Prostate gland (tissue), 2 donors: ENCODE results near the gene TBX4.

Source experiments
- POLR2A ChIP-seq: fragments of 450-650 bp; IDR thresholded peaks from one replicate; pipeline ENCODE4 v1.6.1; 2016; ENCODE audit warnings: antibody characterized with exemption, mild to moderate bottlenecking
- POLR2AphosphoS5 ChIP-seq: sonication (generic); formaldehyde crosslinking; IDR thresholded peaks from one replicate; pipeline ENCODE4 v1.6.1; 2017; ENCODE audit warnings: antibody characterized with exemption
- TF ChIP-seq, protein P1 (sequence below), 4 experiments: fragments of 200-600 bp in 2 of 4; fragments of 450-650 bp in 2 of 4; sonication (generic) in 2 of 4; IDR thresholded peaks; 1 replicate in 3 of 4; 2 replicates in 1 of 4; pipeline ENCODE4 v1.5.1; 2016 to 2019; ENCODE audit warnings: antibody characterized with exemption in 4 of 4, mild to moderate bottlenecking in 2 of 4, moderate library complexity in 2 of 4

DNA sequence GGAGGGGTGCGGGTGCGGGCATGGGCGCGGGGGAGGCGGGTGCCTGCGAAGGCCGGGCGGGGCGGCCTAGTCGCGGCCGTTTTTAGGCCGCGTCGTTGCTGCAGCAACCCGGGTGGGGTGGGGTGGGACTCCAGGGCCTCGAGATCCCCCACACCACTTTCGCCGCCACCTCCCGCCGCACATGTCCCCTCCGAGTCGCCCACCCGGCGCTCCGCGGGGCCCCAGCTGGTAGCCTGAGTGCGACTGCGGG is 41.3 kb upstream of the TBX4 start:
- TF ChIP-seq, protein P1, sequence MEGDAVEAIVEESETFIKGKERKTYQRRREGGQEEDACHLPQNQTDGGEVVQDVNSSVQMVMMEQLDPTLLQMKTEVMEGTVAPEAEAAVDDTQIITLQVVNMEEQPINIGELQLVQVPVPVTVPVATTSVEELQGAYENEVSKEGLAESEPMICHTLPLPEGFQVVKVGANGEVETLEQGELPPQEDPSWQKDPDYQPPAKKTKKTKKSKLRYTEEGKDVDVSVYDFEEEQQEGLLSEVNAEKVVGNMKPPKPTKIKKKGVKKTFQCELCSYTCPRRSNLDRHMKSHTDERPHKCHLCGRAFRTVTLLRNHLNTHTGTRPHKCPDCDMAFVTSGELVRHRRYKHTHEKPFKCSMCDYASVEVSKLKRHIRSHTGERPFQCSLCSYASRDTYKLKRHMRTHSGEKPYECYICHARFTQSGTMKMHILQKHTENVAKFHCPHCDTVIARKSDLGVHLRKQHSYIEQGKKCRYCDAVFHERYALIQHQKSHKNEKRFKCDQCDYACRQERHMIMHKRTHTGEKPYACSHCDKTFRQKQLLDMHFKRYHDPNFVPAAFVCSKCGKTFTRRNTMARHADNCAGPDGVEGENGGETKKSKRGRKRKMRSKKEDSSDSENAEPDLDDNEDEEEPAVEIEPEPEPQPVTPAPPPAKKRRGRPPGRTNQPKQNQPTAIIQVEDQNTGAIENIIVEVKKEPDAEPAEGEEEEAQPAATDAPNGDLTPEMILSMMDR (IDR thresholded peaks at IDR 0.05) = no peak
- no peak for TF ChIP-seq POLR2AphosphoS5
- TF ChIP-seq POLR2A = no peak
